NOMO-1 treated with dmso at 0.1 percent for 144 hours (cell line): ENCODE data around the gene MYH4.

Experiments
- DNase-seq: peaks from one replicate; lab custom pipeline; 2025; ENCODE audit not compliant: unreplicated experiment; lab: John Stamatoyannopoulos, UW

The MYH4 gene

DNA sequence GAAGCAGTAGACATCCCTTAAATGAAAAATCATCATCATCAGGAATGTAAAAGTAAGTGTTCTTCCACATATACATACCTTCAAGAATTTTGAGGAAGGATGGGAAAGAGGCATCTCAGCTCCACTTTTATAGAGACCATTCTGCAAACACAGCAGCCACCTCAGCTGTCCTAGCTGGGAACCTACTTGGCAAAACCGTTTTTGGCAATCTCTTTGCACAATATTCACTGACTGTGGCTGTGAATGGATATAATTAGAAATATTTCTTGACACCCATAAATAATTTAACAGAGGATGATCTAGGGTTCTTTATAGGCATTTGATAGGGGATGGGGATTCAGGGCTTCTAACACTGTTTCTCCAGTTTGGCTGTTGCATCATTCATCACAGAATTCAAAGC, at the start of gene MYH4:
Gene MYH4 (minus strand): TSS at position 101 of the 400 bp plus-strand sequence. CDS start 2,814 bp downstream, outside the sequence.
- DNase-seq = no peak

GRCh38 chr17:10518271-10519037, 49.1 kb upstream of the MYH4 start, which contains the start of gene MYH1:
Gene MYH1, minus strand, starts transcription at chr17:10518542. Its CDS starts 1,900 bp downstream, at chr17:10516642.
- DNase-seq = no peak

DNA sequence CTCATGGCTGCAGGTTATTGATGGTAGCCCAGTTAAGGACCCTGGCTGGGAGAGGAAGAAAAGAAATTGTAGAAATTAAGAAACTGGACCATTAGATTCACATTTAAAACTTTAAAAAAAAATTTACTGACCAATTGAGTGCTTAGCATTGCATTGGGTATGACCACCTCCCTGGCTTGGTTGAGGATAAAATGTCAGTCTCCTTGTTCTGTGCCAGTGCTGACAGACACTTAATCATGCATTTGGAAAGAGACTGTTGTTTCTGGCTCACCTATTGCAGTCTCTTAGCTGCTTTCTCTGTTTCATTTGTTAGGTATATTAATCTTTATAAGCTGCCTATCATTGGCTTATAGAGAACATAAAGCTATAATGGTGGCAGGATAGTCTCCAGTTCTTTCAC, 47.3 kb upstream of the MYH4 start:
- no peak for DNase-seq

DNA sequence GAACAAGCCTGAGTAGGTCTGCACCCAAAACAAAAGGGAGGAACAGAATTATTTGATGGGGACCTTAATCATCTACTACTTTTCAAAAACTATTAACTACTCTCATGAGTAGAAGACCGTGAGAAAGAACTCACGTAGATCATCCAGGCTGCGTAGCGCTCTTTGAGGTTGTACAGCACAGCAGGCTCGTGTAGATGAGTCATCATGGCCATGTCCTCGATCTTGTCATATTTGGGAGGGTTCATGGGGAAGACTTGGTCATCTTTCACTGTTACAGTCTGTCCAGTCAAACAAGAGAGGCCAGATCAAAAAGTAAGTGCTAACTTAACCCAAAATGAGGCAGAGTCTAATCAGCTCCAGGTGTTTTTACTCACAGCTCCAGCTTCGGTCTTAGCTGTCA, 46.7 kb upstream of the MYH4 start:
- no peak for DNase-seq

DNA sequence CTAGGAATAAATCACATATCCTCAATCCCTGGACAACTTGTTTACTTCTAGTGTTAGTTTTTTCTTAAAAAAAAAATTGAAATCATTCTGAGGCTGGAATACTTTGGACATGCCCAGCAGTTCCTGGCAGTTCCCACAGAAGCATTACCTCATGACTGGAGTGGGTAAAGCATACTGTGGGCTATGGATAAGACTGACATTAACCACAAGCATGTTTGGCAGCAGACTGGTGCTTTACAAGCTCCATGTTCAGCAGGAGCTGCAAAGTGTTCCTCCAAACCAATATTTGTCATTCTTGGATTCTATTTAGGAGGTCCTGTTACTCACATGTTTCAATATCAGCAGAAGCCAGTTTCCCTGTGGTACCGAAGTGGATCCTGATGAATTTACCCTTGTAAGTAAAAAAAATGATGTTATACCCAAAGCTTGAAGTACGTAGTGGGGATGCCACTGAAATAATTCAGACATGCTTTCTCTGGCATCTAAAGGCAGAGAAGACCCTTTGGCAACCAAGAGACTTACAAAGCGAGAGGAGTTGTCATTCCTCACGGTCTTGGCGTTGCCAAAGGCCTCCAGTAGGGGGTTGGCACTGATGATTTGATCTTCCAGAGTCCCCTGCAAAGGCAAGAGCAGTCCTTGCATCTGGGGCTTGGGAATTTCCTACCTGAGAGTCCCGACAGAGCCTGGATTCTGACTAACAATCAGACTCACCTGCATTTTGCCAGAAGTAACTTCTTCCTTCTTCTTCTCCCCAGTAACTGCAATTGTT, 44.1 kb upstream of the MYH4 start:
- no peak for DNase-seq

DNA sequence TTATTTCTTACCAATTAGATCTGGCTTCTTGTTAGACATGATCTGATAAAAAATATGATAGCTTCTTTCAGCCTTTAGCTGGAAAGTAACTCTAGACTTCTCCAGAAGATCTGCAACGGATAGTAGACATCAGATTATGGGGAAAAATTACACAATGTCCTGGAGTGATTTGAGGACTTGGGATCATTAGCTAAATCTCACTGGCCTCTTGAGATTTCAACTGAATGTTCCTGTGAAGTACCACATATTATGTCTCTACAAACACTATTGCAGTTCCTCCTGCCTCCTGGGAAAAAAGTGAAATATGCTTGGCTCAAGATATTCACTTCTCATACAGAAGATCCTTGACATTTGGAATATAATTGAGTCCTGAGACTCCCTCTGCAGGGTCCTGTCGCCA, 43.5 kb upstream of the MYH4 start:
- DNase-seq = no peak

GRCh38 chr17:10499950-10500349, 30.6 kb upstream of the MYH4 start:
- DNase-seq = no peak

GRCh38 chr17:10492004-10492403, 22.6 kb upstream of the MYH4 start:
- no peak for DNase-seq

DNA sequence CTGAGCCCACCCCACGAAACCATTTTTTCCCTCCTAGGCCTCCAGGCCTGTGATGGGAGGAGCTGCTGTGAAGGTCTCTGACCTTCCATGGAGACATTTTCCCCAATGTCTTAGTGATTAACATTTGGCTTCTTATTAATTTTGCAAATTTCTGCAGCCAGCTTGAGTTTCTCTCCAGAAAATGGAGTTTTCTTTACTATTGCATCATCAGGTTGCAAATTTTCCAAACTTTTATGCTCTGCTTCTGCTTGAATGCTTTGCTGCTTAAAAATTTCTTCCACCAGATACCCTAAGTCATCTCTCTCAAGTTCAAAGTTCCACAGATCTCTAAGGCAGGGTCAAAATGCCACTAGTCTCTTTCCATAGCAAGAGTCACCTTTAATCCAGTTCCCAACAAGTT, 12.9 kb upstream of the MYH4 start:
- no peak for DNase-seq

GRCh38 chr17:10477701-10478100, 8.3 kb upstream of the MYH4 start:
- DNase-seq = no peak

- DNase-seq = no peak
Measured at GRCh38 chr17:10474536-10474935, 5.2 kb upstream of the MYH4 start.

DNA sequence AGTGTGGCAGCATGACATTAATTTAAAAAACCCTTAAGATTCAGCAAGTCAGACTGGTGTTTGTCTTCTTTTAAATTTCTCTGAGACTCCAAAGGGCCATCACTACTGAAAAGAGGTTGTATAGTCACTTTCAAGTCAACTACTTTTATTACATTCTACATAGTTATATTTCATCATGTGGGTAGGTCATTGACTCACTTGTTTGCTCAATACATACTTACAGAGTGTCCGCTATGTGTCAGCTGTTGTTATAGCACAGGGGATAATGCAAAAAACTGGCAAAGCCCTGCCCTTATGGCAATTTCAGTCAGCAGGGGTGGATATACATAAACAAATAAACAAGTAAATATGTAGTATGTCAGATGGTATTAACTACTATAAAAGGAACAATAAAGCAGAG, 2.5 kb upstream of the MYH4 start:
- no peak for DNase-seq

DNA sequence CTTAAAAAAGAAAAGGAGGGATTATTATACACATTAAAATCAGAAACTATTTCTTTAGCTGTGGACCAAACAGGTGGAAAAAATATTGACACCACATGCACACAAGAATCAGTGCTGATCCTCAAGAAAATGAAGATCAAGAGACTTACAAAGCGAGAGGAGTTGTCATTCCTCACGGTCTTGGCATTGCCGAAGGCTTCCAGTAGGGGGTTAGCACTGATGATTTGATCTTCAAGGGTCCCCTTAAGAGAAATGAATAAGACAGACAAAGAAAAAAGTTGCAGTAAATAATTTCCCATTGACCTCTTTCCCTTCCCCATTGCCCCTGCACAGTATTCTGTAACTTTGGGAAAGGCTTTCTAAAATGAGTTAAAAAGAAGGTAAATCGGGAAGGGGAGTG, 6.0 kb downstream of the MYH4 start:
- DNase-seq = no peak

DNA sequence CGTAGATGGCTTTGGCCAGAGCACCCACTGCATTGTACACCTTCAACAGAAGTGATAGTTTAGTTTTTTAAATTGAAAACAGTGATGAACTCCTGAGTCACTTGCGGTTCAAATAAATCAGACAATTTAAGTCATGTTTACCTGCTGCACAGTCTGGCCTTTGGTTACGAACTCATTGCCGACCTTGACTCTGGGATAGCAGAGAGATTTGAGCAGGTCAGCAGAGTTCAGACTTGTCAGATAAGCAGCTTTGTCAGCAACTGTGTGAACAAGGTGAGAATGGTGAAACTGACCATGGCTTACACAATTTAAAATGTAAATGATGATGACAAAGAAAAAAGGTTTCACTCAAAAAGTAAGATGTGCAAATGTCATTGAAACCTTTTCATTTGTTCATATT, 9.3 kb downstream of the MYH4 start:
- no peak for DNase-seq

DNA sequence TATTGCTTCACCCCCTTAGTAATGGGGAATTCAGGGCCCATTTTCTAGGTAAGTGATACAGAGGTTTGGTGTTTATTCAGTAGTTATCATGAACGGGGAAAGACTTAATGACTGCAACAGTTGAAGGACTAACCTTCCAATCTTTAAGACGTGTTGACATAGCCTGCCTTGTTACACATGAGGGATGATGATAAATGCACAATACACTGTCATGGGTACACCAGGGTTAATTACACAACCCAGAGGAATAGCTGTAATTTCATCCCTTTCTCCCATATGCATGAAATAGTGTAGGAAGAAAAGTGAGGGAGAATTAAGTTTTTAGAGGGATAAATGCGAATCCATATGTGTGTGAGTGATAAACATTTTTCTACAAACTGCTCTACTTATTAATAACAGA, 10.7 kb downstream of the MYH4 start:
- DNase-seq = no peak

GRCh38 chr17:10457952-10458351, 11.4 kb downstream of the MYH4 start:
- DNase-seq = no peak

DNA sequence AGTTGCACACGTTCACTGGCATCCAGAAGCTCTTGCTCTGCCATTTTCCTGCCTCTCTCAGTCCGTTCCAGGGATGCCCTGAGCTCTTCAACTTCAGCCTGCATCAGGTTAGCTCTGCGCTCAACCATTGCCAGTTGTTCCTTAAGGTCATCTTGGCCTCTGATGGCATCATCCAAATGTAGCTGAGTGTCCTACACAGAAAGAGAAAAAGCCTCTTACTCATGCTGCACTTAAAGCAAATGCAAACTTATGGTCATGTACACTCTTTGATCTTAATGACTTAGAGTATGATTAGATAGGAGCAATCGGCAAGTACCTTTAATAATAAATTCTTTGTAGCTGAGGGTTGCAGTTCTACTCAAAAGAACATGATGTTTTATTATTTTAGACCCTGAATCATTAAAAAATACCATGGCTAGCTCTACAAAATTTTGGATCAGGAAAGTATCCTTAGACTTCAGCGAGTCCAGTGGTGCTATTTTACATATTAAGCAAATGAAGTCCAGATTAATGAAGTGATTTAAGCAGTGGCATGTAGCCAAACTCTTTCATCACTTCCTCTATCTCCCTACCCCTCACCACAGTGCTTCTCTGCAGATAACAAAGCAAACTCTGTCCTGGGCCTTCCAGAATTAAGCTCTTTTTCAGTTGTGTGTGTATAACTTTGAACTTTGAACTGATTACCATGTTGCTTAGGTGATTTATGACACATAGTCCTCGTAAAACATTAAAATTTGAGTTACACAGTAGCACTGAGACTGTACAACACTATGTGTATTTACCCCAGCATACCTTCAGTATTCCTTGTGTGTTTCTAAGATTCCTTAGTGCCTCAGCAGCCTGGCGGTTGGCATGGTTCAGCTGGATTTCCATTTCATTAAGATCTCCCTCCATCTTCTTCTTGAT, 22.1 kb downstream of the MYH4 start:
- no peak for DNase-seq

DNA sequence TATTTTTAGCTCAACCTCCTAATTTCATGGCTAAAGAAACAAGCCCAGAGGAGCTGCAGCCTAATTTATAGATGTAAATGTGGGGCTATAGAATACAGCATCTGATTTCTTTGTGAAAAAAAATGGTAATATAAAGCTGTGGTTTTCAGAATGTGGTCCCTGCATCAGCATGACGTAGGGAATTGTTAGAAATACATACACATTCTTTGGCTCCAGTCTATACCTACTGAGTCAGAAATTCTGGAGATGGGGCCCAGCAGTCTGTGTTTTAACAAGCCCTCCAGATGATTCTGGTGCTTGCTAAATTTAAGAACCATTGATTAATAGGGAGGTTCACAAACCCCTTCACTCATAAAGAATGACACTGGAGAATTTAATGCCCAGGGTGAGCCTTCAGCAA, 29.5 kb downstream of the MYH4 start:
- DNase-seq = no peak

GRCh38 chr17:10435096-10435495, 34.3 kb downstream of the MYH4 start:
- no peak for DNase-seq

GRCh38 chr17:10429421-10430045, 39.8 kb downstream of the MYH4 start:
- DNase-seq = no peak

DNA sequence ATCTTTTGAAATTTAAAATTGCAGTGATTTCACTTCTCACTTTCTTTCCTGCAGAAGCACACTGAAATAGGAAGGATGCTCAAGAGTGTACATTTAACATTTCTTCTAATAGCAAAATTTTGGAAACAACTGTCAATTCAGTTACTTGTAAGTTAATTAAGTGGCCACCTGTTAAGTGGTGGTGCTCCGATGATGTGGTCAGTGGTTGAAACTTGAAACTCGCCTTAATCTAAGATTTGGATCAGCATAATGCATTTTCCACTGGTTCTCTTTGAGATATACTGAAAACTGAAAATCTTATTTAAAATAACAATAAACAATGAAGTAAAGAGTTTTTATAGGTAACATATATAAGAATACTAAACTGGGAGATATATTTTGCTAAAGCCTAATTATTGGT, 40.6 kb downstream of the MYH4 start:
- no peak for DNase-seq
